Measurements from ENCODE around the gene THAP4.

The THAP4 gene

DNA sequence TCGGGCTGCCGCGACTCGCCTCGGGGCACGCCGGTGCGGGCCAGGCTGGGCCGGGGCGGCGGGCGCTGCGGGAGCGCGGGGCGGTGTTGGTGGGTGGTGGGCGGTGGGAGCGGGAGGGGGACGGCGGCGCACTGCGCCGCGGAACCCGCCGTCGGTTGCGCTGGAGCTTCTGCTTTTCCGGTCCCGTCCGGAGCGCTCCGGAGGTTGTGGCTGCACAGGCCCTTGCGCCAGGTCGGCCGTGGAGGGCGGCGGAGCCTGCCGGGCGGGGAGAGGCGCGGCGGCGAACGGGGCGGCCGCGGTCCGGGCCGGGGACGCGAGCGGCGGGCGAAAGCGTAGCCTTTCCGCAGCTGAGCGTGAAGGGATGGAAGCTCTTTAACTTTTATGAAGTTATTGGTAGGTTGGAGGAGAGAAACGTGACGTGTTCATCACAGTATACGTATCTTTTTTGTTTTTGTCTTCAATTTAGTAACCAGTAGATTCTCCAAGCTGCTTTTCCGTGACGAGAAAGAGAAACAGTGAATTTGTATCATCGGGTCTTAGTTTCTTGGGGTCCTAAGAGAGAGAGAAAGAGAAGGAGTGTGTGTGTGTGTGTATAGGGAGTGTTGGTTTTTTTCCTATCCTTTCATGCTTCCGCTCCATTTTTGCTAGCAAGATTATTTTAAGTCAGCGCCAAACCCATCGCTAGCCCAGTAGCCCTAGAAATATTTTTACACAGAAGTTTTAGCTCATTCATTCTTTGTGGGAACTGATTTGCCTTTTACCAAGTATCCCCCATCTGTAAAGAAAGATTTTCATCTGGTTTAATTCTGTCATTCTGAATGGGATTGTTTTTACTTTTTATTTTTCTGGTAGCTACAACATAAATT lies 1.1 kb upstream of the THAP4 start:
- no peak for DNase-seq

DNA sequence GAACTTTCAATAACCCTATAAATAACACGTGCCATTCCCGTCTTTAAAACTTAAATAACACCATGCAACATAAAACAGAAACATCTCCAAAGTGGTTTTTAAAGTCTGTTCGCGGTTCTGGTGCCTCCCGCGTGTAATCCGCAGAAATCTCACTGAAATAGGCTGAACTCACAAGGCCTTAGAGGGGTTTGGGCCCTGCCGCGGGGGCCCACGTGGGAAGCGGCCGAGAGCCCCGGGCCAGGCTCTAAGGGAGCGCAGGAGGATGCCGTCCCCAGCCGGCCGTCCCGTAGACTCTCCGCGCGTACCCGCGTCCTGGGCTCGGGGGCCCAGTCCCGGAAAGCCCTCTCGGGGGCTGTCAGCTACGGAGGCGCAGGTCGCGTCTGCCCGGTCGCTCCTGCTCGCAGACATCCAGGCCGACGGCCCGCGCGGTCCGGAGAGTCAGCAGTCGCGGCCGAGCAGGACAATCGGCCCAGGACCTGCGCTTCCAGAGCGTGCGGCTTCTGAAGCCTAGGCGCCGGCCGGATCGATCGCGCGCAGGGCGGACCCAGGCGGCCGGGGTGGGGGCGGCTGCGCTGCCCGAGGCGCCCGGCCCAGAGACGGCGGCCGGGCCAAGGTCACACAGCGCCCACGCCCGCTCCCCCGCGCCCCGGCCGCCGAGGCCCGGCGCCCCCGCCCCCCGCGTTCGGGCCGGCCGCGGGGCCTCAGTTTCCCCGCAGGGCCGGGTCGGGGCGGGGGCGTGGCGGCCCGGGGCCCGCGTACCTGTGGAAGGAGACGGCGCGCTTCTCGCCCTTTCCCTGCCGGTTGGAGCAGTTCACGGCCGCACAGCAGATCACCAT lies 558 bp downstream of the THAP4 start:
- DNase-seq, result no peak

DNA sequence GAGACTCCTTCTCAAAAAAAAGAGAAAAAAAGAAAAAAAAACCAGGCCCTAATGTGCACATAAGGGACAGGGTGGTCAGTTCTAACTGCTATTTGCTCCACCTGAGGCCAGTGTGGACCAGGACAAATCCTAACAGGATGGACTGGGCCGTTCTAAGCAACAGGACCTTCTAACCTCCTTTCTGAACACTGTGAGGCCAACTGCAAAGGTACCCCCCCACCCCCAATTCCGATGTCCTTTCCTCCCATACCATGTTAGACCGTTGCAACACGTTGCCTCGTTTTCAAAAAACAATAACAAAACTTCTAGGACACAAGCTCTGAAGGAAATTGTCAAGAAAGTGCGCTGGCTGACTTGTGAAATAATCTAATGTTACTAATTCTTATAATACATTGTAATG lies 1.2 kb downstream of the THAP4 start:
- no peak for DNase-seq

DNA sequence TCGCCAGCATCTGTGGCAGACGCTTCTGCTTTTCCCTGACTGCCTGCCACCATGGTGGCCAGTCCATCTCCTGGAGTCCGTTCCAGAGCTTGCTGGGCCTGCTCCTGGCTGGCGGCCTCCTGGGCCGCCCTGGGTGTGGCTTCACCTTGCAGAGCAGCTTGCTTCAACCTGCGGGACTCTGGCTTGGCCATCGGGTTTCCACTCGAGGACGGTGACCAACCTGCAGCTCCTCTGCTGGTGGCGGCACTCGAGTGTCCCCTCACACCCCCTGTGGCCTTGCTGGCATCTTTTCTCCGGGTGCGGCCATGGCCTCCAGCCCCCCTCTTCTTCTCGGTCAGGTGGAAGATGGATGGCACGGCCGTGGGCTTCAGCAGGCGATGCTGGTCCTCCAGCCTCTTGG lies 3.4 kb downstream of the THAP4 start:
- DNase-seq, result no peak

DNA sequence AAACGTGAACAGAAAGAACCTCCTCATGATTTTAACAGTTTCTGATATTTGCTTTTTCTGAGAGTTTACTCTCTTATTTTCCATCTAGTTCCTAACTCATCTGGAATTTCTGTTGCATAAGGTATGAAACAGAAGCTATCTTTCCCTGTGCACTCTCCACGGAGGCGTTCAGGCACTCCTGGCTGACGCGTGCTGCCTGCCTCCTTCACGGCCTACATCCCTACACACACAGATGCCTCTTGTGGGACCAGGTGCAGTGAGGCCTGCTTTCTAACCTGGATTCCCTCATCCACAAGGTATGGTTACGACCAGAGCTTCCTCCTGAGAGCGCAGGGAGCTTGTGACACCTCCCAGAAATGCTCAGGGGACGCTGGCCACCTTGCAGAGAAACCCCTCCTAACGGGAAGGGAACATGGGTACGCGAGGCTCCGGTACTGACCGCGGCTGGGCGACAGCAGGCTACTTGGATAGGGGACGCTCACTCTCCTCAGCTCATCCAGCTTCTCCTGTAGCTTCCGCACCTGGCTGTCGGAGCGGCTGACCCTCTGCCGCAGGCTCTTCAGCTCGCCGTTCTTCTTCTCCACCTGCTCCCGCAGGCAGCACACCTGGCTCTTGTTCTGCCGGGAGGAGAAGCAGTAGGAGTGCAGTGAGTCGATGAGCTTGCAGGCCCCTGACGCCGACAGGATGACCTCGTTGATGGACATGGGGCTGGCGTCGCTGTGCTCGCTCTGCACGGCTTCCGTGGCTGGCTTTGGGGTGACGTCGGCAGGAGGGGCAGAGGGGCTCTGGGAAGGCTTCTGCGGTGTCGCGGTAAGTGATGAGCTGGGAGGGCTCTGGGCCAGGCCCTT lies 4.3 kb downstream of the THAP4 start:
- no peak for DNase-seq

DNA sequence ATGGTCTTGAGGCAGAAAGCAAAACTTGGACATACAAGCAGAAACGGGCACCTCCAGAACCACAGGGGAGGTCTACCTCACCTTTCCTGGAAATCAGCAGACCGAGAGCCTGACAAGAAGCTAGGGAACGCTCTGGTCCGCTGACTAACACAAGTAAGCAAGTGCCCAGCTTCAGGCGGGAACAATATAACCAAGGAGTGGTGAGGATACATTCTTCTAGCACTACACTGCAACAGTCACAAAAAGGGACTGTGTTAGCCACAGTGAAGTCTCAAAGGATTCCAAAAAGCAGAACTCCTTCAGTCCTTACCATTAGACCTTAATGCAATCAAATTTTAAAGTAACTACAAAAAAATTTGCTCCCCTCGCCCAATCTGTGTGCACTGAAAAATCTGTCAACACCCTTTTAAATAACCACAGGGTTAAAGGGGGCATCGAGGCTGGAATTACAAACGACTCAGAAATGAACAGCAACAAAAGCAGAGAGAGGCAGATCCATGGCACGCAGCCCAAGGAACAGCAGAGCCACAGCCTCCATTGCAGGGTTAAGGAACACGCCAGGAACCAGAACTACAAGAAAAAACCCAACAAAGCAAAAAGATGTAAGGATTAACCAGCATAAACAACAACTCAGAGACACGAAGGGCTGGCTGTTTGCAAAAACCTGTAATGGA lies 7.1 kb downstream of the THAP4 start:
- no peak for DNase-seq

DNA sequence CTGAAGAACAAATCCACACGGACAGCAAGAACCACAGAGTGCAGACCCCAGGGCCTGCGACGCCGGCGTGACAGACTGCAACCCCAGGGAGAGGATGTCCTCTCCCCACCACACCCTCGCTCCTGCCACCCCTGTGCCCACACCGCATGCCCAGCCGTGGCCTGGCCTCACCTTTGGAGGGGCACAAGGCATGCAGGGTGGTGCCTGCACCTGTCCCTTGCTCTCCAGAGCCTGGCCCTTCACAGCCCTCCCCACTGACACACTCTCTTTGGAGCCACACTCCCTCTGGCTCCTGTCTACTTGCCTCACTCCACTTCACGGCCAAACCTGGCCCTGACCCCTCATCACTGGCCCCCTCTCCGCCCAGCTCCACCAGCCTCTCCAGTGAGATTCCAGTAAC lies 9.3 kb downstream of the THAP4 start:
- no peak for DNase-seq

DNA sequence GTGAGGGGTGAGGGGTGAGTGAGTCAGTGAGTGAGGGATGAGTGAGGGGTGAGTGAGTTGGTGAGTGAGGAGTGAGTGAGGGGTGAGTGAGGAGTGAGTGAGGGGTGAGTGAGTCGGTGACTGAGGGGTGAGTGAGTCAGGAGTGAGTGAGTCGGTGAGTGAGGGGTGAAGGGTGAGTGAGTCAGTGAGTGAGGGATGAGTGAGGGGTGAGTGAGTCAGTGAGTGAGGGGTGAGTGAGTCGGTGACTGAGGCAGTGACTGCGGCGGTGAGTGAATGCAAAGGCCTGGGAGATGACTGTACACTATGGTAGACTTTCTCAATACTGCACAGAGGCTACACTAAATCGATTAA lies 16.6 kb downstream of the THAP4 start:
- no peak for DNase-seq

DNA sequence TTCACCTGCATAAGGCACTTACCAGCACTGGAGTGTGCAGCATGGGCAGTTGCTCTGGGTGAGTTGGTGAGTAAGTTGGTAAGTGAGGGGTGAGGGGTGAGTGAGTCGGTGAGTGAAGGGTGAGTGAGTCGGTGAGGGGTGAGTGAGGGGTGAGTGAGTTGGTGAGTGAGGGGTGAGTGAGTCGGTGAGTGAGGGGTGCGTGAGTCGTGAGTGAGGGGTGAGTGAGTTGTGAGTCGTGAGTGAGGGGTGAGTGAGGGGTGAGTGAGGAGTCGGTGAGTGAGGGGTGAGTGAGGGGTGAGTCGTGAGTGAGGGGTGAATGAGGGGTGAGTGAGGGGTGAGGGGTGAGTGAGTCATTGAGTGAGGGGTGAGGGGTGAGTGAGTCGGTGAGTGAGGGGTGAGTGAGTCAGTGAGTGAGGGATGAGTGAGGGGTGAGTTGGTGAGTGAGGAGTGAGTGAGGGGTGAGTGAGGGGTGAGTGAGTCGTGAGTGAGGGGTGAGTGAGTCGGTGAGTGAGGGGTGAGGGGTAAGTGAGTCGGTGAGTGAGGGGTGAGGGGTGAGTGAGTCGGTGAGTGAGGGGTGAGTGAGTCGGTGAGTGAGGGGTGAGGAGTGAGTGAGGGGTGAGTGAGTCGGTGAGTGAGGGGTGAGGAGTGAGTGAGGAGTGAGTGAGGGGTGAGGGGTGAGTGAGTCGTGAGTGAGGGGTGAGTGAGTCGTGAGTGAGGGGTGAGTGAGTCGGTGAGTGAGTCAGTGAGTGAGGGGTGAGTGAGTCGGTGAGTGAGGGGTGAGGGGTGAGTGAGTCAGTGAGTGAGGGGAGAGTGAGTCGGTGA lies 17.1 kb downstream of the THAP4 start:
- no peak for DNase-seq

DNA sequence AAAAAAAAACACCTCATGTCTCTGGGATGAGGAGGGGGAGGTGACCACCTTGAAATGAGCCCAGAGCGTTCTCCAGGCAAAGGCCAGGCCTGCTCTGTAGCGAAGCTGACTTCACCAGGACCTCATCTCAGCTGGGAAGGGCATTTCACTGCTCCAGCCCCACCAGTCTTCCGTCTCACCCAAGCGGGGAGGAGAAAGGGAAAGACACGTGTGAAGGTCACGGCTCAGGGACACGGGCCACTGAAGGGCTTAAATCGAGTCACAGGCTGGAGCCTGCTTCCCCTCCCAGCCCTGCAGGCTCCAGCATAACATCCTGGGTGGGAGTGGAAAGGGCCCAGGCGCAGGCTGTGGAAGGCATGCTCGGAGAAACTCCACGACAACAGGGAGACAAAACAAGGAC lies 18.1 kb downstream of the THAP4 start:
- DNase-seq, result no peak

DNA sequence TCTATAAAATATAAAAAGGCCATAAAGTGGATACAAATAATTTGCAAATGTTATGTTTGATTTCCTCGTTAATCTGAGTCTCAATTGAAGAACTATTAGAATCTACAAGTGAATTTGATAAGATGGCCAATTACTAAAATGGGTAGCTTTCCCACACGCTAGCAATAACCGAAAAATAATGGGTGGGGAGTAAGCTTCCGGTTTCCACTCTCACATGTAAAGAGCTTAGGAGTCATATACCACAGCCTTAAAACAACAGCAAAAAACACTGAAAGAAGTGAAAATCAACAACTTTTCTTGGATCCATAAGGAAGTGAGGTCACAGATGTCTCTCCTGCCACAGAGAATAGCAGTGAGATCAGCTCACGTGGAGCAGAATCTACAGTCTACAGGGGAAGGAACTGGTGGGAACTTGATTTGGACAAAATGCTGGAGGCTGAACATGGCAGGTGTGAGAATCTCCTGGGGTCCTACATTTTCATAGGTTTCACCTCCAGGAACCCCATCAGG lies 18.6 kb downstream of the THAP4 start:
- DNase-seq, result no peak

DNA sequence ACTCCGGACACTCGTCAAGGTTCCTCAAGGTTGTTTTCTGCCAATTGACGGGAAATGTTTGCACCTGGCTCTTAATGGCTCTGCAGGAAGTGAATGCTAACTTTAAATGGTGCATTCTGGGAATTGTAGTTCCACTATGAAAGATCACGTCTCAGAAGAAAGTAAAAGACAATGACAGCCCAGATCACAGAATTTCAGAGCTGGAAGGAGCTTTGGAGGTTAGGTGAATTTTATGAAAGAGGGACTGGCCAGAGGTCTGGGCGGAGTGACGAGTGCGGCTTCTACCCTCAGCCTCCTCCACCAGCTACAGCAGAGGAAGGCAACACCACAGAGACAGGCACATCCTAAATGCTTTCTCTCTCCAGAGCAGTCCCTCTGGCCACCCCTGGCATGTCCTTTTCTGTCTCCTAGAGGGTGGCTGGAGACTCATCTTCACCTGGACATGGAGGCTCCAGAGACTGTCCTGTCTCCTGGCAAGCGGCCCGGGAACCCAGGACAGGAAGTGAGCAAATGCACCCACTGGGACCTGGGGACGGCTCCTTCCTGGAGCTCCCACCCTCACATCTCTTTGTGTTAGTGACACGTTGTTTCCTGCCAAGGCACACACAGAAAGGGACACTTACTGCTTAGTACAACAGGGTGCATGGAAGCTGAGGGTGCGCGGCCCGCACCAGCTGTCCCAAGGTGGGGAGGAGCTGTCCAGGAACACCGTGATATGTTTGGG lies 19.4 kb downstream of the THAP4 start:
- DNase-seq, result no peak

DNA sequence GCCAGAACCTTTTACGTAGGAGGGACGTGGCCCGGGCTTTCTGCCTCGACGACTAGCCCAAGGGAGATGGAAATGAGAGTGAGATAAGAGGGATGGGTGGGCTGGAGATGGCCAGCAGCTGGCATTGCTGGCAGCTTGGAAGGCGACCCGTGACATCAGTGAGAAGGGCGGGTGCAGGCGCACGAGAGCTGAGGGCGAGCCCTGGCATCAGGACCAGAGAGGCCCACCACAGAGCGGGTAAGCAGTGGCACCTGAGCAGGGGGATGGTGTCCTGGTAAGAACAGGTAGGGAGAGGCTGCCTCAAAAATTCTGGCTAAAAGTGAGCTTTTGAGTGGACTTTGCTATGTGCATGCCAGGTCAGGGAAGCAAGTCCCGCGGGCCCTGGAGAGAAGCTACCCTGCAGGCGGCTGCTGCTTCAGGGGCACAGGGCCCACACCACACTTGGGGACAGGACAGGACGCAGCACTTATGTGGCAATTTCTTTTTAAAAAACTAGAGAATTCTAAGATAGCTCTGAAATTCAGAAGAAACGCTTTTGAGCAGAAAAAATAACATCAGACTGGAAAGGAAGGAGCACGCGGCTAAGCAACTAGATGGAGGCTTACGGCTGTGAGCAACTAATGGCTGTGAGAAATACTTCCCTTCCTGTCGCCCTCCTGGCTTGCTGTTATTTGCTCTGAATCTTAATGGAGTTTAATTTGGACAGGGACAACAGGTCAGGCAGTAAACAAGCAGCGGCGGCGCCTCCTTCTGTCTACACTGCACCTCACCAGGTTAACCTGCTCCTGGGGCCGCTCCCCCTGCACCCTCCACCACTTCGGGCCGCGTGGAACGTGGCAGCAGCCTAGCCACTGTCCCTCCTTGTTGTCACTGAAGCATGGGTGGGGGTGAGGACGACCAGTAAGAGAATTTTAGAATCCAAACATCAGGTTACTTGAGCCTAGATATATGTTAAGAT lies 20.5 kb downstream of the THAP4 start:
- no peak for DNase-seq

DNA sequence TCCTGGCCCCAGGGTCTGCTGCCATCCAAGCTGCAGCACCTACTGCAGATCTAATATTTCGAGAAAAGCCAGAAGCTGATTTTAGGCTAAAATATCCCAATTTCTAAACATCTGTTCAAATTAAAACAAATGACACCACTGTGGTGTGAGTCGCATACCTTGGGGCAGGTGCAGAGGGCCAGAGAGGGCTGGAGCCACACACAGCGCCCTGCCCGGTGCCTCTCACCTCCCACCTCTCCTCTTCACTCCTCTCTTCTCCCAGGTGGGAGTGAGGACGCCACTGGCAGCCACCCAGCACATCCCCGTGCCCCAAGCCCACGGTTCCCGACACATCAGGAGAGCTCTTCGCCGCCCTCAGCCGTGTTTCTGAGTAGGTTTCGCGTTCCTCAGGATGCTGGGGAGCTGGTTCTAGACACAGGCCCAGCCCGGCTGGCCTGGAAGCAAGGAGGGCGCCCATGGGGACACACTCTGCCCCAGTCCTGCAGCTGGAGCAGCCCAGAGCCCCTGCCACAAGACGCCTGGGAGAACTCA lies 21.4 kb downstream of the THAP4 start:
- no peak for DNase-seq

DNA sequence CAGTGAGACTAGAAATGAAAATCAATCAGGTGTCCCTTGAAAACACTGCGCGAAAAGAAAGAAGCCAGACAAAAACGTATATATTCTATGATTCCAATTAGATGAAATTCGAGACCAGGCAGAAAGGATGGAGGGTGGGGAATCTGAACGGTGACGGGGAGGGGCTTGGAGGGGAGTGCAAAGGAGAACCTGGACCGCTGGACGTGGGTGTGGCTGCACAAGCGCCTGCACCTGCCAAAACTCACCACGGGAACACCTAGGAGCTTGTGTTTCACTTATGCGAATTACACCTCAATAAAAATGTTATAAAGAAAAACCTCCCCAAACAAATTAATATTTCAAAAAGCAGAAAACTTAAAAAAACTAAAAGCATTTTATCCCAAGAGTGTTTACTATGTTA lies 21.9 kb downstream of the THAP4 start:
- no peak for DNase-seq

DNA sequence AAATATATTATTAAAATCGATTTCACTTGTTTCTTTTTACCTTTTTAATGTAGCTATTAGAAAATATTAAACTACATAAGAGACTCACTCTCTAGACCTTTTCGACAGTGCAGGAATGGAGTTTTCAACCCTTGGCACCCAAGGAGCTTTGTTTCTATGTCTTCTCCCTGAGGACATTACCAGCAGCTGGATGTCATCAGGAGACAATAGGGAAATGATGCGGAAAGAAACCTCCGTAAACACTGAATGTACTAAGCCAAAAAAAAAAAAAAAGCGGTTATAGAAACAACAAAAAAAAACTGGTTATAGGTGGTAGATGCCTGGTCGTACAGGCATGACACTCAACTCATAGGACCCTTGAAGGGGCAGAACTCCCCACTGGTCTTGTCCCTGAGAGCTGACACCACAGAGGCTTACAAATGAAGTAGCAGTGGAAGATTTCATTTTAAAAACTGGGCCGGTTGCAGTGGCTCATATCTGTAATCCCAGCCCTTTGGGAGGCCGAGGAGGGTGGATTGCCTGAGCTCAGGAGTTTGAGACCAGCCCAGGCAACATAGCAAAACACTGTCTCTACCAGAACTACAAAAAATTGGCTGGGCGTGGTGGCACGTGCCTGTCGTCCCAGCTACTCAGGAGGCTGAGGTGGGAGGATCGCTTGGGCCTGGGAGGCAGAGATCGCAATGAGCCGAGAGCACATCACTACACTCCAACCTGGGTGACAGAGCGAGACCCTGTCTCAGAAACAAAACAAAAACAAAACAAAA lies 23.8 kb downstream of the THAP4 start:
- no peak for DNase-seq

DNA sequence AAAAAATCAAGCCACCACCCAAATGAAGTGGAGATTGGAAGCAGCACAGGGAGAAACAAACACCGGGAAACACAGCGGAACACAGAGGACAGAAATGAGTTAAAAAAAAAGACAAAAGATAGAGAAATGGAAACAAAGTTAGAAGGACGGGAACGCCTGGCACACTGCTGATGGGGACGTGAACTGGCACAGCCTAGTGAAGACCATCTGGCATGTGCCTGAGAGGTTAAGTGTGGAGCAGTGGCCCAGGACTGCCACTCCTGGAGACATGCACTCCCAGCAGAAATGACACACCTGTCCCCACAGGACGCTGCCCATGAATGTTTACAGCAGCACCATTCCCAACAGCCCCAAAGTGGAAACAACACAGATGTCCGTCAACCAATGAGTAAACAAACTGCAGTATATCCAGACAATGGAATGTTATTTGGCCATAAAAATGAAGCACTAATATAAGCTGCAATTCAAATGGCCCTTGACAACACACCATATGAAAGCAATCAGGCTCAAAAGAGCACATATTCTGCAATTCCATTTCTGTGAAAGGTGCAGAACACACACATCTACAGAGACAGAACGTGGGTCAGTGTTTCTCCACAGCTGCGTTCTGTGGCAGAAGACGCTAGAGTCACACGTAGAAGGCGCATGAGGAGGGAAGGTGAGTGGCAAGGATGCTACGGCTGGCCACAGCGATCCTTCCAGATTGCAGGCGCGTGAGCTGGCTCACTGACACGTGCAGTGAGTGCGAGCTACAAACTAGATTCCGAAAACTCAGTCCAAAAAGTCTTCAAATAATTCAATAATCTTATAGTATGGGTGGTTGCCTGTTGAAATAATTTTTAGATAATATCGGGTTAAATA lies 24.6 kb downstream of the THAP4 start:
- DNase-seq, result no peak

DNA sequence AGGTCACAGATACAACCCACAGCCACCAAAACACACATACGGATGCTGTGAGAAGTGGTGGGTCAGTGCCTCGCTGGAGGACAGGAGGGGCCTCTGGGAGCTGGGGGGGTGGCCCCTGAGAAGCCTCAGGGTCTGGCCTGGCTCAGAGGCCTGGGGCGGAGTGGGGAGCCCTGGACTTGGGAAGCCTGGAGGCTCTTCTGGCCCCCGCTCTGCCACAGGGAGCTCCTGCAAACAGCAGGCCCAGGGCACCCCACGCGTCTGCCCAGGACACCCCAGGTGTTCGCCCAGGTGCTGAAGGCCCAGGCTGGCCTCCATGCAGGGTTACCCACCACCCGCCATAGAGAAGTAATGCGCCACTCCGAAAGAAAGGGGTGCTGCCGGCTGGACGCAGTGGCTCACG lies 25.9 kb downstream of the THAP4 start:
- no peak for DNase-seq

Measured in activated gamma-delta T cell treated with Interleukin-2 at 50 U/mL for 16 hours (primary cell).